ENCODE results near the gene KRT222. TPM values are rescaled to one million over a fixed set of nuclear protein-coding genes. Genes with fewer than 3 reads are reported as not detected.

KRT222 gene
- total RNA-seq, 1 experiment from 2014 or later: not detected

DNA sequence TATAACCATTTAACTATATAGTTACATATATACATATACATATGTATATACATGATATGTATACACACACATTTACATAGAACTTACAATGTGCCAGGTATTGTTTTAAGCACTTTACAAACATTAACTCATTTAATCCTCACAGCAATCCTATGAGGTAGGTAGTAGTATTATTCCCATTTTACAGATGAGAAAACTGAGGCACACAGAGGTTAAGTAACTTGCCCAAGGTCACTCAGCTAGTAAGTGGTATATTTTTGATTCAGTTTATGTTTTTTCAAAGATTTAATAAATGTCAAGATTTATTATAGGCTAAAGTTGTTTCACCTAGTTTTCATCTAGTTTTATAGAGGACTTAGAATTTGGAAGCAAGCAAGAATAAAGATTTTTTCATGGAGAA is 6.6 kb downstream of the KRT222 start:
- no peak for DNase-seq (ENCODE audit: low read depth)

DNA sequence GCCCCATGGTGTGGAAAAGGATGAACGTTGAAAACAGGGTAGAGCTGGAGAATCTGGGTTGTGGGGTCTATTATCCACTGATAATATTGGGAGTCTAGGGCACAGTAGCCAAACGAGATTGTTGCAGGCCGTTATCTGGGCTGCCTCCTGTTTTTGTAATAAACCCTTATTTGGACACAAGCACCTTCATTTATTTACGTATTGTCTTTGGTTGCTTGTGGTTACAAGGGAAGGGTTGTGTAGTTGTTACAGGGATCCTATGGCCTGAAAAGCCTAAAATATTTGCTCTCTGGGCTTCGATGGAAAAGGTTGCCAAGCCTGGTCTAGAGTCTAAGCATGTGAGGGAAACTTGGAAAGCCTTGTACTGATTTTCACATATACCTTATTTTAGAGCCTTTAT is 13.0 kb downstream of the KRT222 start:
- DNase-seq (ENCODE audit: low read depth): no peak

DNA sequence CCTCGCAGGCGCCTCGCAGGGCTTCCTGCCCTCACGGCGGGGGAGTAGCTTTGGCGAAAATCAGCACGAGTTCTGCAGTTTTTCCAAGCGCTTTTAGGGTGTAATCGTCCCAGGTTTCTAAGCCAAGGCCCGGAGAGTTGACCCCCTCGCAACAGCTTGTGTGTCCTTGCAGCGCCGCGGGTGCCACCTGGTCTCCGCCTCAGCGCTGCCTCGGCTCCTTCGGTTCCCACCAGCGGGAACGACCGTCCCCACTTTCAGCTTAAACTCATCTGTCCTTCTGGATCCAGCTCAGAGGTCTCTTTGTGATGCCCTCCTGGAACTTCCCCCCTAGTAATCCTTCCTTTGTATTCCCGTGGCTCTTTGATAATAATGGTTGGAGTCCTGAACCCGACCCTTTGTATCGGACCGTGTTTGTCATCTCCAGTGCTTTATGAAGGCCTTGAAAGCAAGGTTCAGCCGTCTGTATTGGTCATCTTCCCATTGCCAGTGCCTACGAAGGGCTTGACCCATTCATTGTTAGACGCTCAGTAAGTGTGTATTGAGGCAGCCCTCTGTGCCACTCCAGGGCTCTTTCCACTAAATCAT is 16.5 kb downstream of the KRT222 start:
- no peak for DNase-seq (ENCODE audit: low read depth)

DNA sequence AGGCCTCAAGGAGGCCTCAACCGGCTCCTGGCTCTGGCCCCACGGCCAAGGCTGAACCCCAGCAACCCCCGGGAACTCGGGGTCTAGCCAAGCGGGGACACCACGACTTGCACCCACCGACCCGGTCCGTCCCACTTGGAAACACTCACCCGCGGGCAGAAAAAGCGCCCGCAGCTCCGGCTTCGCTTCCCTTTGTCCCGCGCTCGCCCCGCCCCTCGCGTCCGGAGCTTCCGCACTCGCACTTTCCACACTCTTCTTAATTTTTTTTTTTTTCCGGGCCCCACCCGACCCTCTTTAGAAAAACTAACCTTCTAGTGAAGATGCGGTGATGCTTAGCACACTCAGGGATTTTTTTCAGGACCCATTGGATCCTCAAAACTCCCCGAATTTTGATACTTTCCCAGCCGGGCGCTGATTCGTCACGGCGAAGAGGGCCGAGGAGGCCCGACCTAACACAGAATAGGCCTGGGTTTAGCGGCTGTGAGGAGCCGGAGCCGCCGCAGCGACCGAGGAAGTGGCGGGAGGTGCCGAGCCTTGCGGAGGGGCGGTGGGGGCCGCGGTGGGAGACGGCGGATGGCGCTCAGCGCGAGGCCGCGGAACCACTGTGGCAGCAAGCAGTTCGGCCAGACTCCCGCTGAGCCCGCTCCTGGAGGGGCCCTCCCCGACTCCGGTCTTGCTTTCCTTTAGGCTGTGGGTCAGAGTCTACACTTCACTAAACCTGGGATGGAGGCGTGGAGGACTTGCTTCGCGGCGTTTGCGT is 17.2 kb downstream of the KRT222 start, which contains the start of gene SMARCE1:
Gene SMARCE1, minus strand, starts transcription at position 195 of the 760 bp plus-strand sequence. CDS start 2,016 bp downstream, outside the sequence.
- peak; percentile 77 for DNase-seq (ENCODE audit: low read depth)

DNA sequence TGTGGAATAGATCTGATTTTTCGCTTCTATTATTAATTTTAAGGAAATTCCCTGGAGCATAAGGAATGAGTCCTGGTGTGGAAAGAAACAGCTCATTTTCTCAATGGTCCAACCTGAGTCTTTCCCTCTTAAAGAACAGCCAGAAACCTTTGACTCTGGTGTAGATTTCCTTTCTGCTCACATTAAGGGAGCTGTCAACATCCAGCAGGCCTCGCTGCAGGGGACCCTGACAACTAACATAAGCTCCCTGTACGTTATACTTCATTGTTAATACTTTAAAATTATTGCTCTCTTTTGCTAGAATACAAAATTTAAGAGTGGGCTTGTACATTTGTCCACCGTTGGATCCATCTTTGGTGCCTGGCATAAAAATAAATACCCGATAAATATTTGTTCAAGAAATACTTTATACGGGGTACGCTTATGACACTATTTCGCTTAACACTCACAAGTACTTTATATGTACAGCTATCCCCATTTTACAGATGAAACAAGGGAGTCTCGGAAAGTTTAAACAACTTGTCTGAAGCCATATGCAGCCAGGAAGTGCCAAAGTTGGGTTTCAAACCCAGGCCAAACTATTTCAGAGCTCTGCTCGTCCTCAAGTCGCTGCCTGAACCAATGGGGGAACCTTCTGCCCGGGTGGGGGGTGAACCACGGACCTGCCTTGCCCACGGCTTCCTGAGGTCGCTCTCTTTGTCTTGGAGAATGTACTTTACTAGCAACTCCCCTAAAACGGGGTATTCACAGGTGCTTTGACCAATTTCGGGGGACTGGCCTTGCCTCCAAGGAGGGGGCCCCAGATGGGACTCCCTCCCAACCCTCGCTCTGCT is 18.0 kb downstream of the KRT222 start:
- DNase-seq (ENCODE audit: low read depth): peak; percentile 5

DNA sequence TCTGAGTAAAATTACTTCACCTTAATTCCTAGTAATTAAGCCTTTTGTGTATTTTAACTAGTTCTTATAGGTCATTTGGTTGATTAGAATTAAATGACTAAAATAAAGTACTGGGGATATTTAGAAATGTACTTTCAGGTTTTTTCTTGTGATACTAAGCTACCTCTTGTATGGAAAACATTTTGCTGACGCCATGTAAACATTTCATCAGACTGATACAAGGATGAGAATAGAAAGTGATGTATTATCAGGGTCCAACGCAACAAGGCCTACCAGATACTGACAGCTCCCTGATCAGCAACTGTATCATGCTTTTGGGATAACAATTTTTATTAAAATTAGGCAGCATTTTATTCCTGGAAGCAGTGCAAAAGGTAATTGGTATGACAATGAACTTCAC is 19.0 kb downstream of the KRT222 start:
- no peak for DNase-seq (ENCODE audit: low read depth)

DNA sequence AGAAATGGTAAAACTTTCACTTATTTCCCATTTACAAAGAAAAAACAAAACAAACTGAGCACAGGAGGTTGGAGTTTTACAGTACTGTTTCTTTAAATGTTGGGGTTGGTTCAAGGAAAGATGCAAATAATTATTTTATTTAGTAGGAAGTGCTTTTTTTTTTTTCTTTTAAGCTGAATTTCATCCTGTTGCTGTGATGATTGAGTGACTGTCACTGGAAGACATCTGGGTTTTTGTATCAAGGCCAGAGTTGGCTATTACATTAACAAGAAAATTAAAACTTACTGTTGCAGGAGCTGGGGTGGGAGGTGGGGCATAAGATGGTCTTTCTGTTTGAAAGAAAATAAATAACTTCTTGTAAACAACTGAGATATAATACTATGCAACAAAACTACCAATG is 19.7 kb downstream of the KRT222 start:
- DNase-seq (ENCODE audit: low read depth): no peak

DNA sequence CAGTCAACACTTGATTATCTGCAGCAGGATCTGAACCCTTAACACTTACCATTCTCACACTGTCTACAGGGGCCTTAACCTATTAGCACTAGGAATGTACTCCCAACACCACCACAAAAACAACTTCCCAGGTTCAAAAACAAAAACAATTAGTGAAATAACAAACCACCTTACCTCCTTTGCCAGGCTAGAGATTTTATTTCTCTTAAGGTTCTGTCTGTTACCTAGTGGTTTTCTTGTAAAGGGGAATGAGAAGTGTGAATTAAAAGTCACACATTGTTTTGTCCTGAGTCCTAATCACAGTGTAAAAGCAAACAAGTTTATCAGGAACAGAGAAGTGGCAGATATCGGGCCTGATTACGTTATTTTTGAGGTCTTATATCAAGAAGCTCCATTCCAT is 27.0 kb downstream of the KRT222 start:
- DNase-seq (ENCODE audit: low read depth): no peak

DNA sequence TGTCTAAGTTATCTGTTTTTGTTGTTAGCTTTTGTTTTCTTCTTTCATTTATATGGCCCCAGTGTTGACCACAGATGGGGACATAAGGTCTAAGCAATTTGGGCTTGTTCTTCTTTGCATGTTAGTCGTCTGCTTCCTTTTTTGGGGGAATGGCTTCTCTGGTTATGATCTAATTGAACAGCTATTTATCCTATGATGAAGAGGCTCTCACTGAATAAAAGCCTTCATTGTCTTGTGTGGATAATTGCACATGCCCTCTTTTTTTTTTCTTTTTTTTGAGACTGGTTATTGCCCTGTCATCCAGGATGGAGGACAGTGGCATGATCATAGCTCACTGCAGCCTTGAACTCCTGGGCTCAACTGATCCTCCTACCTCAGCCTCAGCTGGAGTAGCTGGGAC is 31.1 kb downstream of the KRT222 start:
- DNase-seq (ENCODE audit: low read depth): peak; percentile 13

DNA sequence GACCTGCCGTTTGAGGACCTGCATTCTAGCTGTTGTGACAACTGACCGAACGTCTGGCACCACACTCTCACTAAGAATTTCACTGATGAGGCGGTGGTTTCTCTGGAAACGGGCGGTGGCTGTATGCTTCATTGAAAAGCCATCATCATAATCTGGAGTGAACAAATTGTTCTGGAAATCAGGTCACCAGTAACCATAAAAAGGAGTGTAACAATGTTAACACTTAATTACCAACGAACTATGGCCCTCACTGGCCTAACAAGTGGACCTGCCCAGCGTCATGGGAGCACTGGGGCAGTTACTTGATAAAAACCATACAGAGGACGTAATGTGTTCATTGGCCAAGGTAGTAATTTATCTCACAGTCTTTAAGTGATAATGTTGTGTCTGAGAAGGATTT is 32.8 kb downstream of the KRT222 start:
- no peak for DNase-seq (ENCODE audit: low read depth)

DNA sequence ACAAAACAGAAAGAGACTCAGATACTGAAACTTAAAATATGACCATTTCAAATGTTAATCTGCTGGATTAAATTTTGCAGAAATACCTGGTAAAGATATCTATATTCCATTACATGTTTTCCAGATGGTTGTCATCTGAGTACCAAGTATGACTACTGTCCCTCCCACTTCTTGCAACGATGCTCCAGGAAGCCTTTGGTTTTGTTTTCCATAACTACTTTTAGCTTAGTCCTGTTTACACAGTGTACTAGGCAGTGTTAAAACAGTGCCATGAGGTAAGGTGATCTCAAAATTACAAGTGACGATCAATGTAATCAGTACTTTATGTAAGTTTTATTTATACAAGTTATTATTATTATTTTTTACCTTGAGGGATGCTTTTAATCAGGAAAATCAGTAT is 35.1 kb downstream of the KRT222 start:
- DNase-seq (ENCODE audit: low read depth): no peak

DNA sequence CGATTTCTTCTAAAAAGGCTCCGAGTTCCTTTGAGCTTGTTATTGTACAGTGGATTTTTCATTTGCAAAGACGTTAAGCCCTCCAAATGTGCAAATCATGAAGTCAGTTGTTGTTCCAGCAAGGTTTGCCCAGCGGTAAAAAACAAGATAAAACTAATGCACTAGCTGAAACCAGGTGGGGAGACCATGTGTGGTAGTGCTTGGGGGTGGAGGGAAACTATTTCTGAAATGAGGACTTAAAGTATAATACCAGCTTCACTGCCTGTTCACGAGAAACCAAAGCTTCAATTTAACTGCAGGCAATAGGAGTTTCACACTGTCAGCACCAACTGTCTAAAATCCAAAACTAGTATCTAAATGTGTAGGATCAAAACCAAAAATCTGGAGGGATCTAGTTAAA is 39.7 kb downstream of the KRT222 start:
- no peak for DNase-seq (ENCODE audit: low read depth)

DNA sequence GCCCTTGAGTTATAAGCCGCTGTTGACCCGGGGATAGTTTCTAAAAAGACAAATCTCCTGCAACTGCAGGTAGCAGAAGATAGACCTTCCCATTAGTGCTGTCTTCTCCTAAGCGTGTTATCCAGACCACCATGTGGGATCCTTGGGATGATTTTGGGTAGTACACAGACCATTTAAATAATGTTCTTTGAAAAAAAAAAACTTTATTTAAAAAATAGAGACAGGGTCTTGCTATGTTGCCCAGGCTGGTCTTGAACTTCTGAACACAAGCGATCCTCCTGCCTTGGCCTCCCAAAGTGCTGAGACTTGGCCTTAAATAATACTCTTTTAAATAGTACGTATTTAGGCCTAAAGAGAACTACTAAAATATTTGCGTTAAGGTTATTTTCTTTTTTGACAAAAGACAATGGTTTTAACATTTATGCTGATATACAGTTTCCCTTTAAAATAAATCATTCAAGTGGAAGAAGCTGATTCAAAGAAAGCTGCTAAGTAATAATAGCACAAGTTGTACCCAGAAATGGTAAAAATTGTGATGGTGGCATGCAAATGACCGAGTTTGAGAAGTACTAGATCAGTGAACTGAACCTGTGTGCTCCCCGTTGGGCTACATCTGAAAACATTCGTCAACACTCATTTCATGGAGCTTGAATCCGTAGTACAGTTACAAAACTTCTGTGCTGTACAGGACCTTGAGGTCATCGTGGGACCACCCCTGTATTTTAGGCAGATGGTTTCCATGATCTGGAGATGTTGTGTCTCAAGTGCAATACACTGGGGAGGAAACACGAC is 41.4 kb downstream of the KRT222 start:
- DNase-seq (ENCODE audit: low read depth): no peak

DNA sequence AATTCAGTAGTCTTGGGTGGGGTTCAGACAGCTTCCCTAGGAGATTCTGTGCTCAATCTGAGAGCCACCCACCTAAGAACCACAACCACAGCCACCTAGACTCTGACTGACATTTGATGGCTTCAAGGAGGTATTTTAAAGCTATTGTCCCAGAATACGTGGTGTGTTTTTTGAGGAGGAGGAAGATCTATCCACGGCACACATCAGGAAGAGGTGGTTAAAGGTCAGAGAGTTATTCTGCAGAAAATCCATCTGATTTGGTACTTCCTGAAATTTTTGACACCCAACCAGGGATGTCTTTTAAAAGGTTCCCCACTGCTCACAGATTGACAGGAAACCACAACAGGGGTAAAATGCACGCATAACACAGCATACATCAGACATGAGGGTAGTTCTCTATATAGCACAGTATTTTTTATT is 42.5 kb downstream of the KRT222 start:
- no peak for DNase-seq (ENCODE audit: low read depth)

DNA sequence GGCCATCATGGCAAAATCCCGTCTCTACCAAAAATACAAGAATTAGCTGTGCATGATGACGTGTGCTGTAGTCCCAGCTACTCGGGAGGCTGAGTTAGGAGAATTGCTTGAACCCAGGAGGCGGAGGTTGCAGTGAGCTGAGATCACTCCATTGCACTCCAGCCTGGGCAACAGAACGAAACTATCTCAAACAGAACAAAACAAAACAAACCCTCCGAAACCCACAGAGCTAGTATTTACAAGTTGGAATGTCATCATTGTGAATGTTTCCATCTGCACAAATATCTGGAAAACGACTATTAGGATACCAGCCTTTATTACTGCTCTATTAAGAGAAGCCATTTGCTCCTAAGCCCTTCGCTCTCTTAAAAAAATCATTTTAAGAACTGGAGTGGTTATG is 43.4 kb downstream of the KRT222 start:
- no peak for DNase-seq (ENCODE audit: low read depth)

DNA sequence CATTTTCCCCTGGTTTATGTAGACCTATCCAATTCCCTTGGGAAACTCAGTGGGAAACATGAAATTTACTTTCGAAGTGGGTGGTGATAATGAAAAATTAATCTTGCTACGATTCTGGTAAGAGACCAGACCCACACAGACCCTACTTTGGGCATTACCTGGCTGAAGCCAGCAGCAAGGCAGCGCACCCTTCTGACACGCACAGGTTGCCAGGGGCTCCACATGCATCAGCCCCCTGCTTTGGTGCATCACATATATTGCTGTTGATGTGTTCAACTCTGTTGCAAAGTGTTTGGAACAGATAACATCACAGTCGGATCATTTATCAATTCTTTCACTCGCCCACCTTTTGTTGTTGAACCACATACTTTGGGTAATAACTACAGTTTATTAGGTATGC is 44.0 kb downstream of the KRT222 start:
- DNase-seq (ENCODE audit: low read depth): no peak

DNA sequence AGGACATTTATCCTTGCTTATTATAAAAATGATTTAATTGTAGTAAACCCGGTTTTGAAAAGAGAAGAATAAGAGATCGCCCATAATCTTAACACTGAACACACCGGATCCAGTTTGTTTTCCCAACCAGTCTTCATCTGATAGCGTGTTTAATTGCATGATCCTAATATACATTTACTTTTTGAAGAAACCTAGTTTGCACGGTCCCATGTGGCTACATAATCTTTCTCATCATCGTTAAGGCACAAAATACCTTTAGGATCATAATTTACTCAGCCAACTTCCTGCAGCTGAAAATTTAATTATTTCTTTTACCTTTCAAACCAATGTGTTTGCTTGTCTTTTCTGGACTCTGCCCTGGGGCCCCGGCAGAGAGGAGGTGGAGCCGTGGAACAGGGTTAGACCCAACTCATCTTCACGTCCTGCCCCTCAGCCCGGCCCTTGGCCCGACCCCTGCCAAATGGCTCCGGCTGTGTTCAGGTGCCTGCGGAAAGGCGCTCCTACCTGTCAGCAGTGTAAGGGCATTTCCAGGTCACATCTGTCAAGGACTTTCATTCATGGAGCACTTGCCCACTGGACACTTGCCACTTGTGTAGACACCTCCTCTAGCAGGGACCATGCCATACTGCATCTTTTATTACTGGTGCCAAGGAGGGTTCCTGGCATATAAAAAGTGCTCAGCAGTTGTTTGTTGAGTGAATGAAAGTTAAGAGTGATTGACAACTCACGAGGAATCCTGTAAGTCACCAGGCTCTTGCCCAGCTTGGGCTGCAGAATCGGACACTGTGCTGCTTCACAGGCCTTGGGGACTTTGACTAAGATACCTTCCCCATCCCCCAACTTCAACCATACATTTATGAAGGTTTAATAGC is 46.0 kb downstream of the KRT222 start:
- DNase-seq (ENCODE audit: low read depth): no peak

DNA sequence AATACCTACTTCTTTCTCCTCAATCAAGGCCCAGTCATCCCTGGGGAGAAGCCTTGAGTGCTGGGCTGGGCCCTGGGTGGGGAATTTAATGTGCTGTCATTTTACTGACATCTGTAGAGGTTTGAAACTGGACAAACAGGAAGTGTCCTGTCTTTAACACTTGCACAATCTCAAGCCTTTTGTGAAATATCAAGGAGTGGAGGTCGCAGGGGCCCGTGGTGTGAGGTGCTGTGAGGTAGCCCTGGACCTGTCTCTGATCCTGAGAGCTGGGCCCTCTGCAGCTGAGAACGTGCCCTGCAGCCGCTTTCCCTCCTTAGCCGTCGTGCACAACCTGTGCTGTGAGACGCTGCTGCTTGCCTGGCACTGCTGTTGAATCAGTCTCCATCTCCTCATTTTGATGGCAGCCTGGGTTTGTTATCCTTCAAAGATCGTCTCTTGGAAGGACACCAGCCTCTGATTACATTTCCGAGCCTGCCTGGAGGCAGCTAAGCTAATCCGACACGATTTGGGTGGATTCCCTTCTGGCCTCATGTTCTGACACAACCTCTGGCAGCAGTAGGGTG is 47.2 kb downstream of the KRT222 start:
- DNase-seq (ENCODE audit: low read depth): no peak

DNA sequence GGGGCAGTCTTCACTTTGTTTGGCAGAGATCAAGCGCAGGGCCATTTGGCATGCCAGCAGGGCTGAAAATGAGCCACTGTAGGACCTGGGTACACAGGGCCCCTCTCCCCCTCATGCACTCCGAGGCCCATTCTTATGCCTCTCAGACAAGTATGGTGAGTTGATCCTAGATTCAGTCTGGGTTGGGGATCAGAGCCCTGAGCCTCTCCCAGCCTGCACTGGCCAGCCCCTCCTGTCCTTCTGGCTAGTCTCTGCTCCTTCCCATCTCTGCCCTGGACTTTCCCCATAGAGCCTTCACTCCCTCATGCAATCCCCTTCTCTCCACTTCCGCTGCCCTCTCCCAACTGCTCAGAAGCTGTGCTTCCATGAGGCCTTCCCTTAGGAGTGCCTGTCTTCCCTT is 48.4 kb downstream of the KRT222 start:
- no peak for DNase-seq (ENCODE audit: low read depth)

DNA sequence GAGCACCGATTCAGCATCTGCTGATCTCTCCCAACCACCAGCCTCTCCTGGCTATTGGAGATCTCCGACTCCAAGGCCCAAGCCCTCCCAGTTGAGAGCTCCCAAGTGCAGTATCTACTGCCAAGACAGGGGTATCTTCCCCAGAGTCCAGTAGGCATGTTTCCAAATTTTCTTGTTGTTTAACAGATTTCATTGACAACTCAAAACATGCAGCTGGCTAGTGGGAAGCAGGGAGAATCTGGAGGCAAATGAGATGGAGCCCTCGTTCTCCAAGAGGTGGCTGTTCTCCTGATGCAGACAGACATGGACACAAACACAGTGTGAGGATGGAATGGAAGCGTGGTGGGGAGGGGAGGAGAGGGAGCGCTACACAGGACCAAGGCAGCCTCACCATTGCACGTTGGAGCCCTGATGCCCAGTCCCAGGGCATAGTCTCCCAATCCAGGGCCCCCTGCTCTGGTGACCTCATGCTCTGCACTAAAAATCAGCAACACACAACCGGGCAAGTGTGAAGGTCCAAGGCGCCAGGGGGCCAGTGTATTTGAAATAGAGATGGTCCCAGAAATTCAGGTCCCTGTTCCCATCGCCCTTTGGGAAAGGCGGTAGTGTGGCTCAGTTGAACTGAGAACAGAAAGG is 49.0 kb downstream of the KRT222 start:
- DNase-seq (ENCODE audit: low read depth): no peak

All from LHCN-M2 (cell line).